Heart left ventricle (tissue), 16 donors: ENCODE measurements around the gene C3orf22. TPM values are rescaled to one million over a fixed set of nuclear protein-coding genes. Genes with fewer than 3 reads are reported as not detected.

ENCODE experiments used
- ATAC-seq, 4 donors: fragments of 200-7000 bp; cut with Tn5 transposase; one replicate each; pipeline ENCODE4 v1.9.1; 2020 to 2022; ENCODE audit warnings: moderate library complexity in 4 of 4, mild to moderate bottlenecking in 3 of 4, moderate number of reproducible peaks in 1 of 4
- DNase-seq, 5 donors: peaks; one replicate each; pipeline ENCODE4 v3.0.0-alpha.2; 2020
- H3K27ac ChIP-seq, 12 donors: fragments of 200-600 bp; sonication (generic) in 4 of 12; one replicate each; pipeline versions ENCODE4 v1.5.0 to v1.8.0; 2016 to 2022; ENCODE audit warnings: mild to moderate bottlenecking in 2 of 12
- H3K27me3 ChIP-seq, 9 donors: fragments of 200-600 bp; sonication (generic) in 2 of 9; one replicate each; pipeline versions ENCODE4 v1.5.1 to v1.8.0; 2016 to 2022; ENCODE audit warnings: mild to moderate bottlenecking in 3 of 9
- H3K36me3 ChIP-seq, 9 donors: fragments of 200-600 bp; sonication (generic) in 2 of 9; one replicate each; pipeline versions ENCODE4 v1.5.0 to v1.8.0; 2018 to 2022; ENCODE audit warnings: mild to moderate bottlenecking in 2 of 9
- H3K4me1 ChIP-seq, 12 donors: fragments of 200-600 bp; sonication (generic) in 4 of 12; one replicate each; pipeline versions ENCODE4 v1.5.0 to v1.8.0; 2016 to 2022; ENCODE audit warnings: mild to moderate bottlenecking in 3 of 12
- H3K4me3 ChIP-seq, 12 donors: fragments of 200-600 bp; sonication (generic) in 4 of 12; one replicate each; pipeline versions ENCODE4 v1.5.0 to v1.8.0; 2017 to 2022; ENCODE audit warnings: mild to moderate bottlenecking in 9 of 12, moderate library complexity in 4 of 12
- H3K9me3 ChIP-seq, 12 donors: fragments of 200-600 bp; sonication (generic) in 4 of 12; one replicate each; pipeline versions ENCODE4 v1.5.0 to v1.8.0; 2016 to 2022; ENCODE audit warnings: mild to moderate bottlenecking in 1 of 12
- POLR2A ChIP-seq, 2 donors: fragments of 450-650 bp; IDR thresholded peaks; one replicate each; pipeline ENCODE4 v1.6.1; 2017; ENCODE audit warnings: antibody characterized with exemption in 2 of 2, mild to moderate bottlenecking in 2 of 2, moderate library complexity in 2 of 2
- WGBS, 4 donors: extraction: QIAGEN DNeasy Blood & Tissue Kit in 2 of 4; methylation state at CpG; one replicate each; pipeline versions ENCODE4 v1.1.5 to v1.1.7; 2013 to 2018; 5-methylcytosine and 5-hydroxymethylcytosine counted together
- intact Hi-C, 10 donors: fragments of 100-400 bp; cut with DNase I; formaldehyde crosslinking; loops; one replicate each; pipeline versions ENCODE4 v1.11.1 to v1.14.2; 2022
- polyA plus RNA-seq, 2 donors: library from polyadenylated mRNA; stranded (reverse); fragments of 200-250 nt; gene quantifications; one replicate each; pipeline ENCODE4 v1.2.3, GENCODE V29; 2013
- total RNA-seq, 9 donors: library from RNA; depleted of rRNA in 2 of 9; stranded (reverse); fragments of >200 nt in 2 of 9; fragmentation: NEBNext Ultra II Directional in 3 of 9; extraction: Animal tissue kit (Norgen Biotek cat#: 25700) in 3 of 9; gene quantifications; one replicate each; pipeline versions ENCODE4 v1.1.0 to v1.2.4, GENCODE V29; 2016 to 2023
- TF ChIP-seq, protein P1 (sequence below), 12 donors: fragments of 200-600 bp; sonication (generic) in 4 of 12; IDR thresholded peaks; one replicate each; pipeline versions ENCODE4 v1.5.0 to v1.8.0; 2018 to 2022; ENCODE audit warnings: antibody characterized with exemption in 12 of 12, mild to moderate bottlenecking in 5 of 12
- donor health status: ischemic (EF 13 %, LVEDD 7.1; RV severe dilation, severe dysfunction).
- donor health status: healthy with polysubstance abuse.
- donor health status: DM: no; HTN: yes; CAD: no.
- donor health status: DM: no; HTN: no; CAD: no.
- donor health status: ischemic (EF 25% LVEDD 6.9; RV normal size, moderate dysfunction).
- donor health status: ischemic (EF 25% LVEDD 5.7; RV mildly dilated, moderate dysfunction).
- donor health status: healthy.
- donor health status: DM: yes; HTN: yes; CAD: no.
- donor health status: ischemic (EF 35%, LVEDD 5.7; RV mildly dilated, moderate dysfunction).
- donor health status: nonischemic (EF 11% LVEDD 7.7; RV severe dilation, severe dysfunction).
- donor health status: DM: yes; HTN: yes; CAD: no.
- donor health status: PGD.
- donor health status: ischemic (EF 29% LVEDD 5.4; RV normal size, mild dysfunction).
- donor health status: nonischemic (EF 23%, LVEDD 6.1; RV moderate dilation, normal function).

Gene C3orf22
- total and polyA plus RNA-seq, 11 donors: not detected

DNA sequence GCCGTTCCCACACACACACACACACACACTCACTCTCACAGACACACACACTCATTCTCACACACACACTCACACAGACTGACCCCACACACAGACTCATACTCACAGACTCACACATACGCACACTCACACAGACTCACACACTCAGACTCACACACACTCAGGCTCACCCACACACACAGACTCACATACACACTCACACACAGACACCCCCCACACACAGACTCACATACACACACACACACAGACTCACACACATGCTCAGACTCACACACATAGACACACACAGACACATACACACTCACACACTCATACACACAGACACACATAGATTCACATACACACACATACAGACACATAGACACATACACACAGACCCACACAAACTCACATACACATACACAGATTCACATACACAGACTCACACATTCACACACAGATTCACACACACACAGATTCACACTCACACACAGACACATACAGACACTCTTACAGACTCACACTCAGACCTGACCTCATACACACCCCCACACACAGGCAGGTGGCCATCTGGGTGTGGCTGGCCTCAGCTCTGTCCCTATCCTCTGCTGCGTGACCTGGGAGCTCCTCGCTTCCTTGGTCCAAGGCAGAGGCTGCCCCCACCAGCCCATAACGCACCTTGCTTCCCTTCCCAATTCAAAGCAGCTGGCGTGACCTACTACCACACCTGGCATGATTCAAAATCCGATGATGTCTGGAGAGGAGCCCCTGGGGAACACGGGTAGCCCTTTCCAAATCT, 1.9 kb downstream of the C3orf22 start:
- Histone ChIP-seq H3K36me3 (no peaks in the 10 kb centered on the region), H3K4me1 (no peaks in the 10 kb centered on the region), H3K9me3 (peaks cover 0 to 7% (median 0%) of the 10 kb centered on the region in 12 donors), H3K27me3 (no peaks in the 10 kb centered on the region), H3K4me3 (no peak overlapping the region), H3K27ac (no peak overlapping the region)
- ATAC-seq: no peak
- TF ChIP-seq, protein P1, sequence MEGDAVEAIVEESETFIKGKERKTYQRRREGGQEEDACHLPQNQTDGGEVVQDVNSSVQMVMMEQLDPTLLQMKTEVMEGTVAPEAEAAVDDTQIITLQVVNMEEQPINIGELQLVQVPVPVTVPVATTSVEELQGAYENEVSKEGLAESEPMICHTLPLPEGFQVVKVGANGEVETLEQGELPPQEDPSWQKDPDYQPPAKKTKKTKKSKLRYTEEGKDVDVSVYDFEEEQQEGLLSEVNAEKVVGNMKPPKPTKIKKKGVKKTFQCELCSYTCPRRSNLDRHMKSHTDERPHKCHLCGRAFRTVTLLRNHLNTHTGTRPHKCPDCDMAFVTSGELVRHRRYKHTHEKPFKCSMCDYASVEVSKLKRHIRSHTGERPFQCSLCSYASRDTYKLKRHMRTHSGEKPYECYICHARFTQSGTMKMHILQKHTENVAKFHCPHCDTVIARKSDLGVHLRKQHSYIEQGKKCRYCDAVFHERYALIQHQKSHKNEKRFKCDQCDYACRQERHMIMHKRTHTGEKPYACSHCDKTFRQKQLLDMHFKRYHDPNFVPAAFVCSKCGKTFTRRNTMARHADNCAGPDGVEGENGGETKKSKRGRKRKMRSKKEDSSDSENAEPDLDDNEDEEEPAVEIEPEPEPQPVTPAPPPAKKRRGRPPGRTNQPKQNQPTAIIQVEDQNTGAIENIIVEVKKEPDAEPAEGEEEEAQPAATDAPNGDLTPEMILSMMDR (IDR thresholded peaks at IDR 0.05): no peak
- no peak for TF ChIP-seq POLR2A (IDR thresholded peaks at IDR 0.05)
- peak in 2 of 5 donors; percentile 11 to 14 for DNase-seq
- intact Hi-C loops: no loop called here
- WGBS, 4 donors: 77 to 90% (median 86%) methylated on average over 3 to 8 of the region's 8 CpGs

DNA sequence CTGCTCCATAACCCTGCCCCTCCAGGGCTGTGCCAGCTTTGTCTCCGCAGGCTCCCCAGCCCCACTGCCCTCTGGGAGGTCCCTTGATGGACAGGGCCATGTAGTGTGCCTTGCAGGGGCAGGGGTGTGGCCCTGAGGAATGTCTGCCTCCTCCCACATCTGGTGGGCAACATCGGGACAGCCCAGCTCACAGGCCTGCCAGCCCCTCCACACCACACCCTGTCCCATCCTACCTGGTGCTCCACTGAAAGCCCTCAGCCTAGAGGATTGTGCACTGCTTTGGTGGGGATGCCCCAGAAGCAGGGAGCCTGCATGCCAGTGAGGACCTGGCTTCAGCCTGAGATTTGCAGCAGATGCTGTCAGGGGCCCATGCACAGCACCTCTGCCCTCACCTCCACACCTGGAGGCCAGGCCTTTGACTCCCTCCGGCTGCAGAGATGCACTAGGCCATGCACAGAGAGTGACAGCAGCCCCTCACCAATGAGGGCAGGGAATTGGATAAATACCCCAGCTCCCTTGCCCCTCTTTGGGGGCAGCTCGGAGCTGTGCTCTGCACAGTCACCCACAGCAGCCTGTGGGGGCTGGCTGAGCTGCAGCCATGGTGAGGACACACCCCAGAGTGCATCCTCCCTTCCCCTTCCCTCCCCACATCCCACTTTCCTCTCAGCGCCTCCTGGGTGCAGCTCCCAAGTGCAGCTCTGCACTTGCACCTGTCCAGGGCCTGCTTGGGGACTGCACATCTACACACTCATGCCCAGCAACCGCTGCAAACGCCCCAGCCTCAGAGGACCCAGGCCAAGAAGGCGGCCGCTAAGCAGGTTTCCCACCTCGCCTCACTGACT, 2.7 kb downstream of the C3orf22 start:
- WGBS, 4 donors: 72 to 81% (median 74%) methylated on average over 10 of the region's 10 CpGs
- intact Hi-C loops: no loop called here
- Histone ChIP-seq H3K9me3 (no peaks in the 10 kb centered on the region), H3K27me3 (no peaks in the 10 kb centered on the region), H3K4me3 (no peak overlapping the region), H3K27ac (no peak overlapping the region), H3K36me3 (no peaks in the 10 kb centered on the region), H3K4me1 (peaks cover 0 to 3% (median 0%) of the 10 kb centered on the region in 12 donors)
- DNase-seq (peak in 3 of 5 donors; percentile 7 to 25 (median 11)), ATAC-seq (no peak)
- TF ChIP-seq POLR2A (IDR thresholded peaks at IDR 0.05): no peak
- TF ChIP-seq, protein P1 (IDR thresholded peaks at IDR 0.05): no peak

DNA sequence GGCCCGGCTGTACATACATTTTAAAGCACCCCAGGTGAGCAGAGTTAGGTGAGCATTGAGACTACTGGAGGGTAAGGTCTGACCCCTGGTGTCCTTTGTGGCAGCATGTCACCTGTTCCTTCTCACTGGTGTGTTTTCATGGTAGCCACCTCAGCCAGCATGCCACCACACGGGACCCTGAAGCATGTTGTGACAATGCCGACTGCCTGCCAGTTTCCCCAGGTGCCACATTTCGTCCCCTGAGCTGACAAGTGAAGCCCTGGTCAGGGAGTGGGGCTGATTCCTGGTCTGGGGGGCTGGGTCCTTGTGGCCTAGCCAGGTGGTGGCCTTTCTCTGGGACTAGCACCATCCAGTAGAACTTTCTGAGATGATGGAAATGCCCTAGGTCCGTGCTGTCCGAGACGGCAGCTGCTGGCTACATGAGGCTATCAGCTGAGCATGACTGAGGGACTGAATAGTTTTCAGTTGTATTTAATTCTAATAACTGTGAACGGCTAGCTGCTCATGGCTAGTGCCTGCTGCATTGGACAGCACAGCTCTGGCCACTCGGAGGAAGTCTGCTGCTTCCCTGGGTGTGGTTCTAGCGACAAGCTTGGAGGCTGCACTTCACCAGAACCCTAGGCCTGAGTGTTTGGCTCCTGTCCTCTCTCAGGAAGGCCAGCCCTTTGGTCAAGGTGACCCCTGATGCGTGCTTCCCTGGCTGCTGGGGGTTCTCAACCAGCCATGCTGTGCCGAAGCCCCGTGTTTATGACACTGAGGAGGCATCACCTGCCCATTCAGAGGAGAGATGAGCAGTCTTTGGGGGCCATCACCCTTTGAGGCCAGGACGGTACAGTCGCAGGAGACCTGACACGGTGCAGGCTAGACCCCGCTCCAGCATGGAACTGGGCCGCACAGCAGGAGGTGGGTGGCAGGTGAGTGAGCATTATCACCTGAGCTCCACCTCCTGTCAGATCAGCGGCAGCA, 3.9 kb downstream of the C3orf22 start:
- peak in 2 of 5 donors; percentile 11 to 43 for DNase-seq

More for the DNA sequence above, 3.9 kb downstream of the C3orf22 start:
- no peak for ATAC-seq
- TF ChIP-seq, protein P1 (IDR thresholded peaks at IDR 0.05): no peak
- TF ChIP-seq POLR2A (IDR thresholded peaks at IDR 0.05): no peak
- no peaks in the 10 kb centered on the region for H3K27me3 ChIP-seq
- H3K9me3 ChIP-seq: no peaks in the 10 kb centered on the region
- intact Hi-C loops: no loop called here
- peaks cover 0 to 3% (median 0%) of the 10 kb centered on the region in 12 donors for H3K4me1 ChIP-seq
- no peak overlapping the region for H3K27ac ChIP-seq
- 77 to 89% (median 84%) methylated on average over 16 to 19 of the region's 19 CpGs for WGBS, 4 donors
- H3K36me3 ChIP-seq: no peaks in the 10 kb centered on the region
- no peak overlapping the region for H3K4me3 ChIP-seq
